MCF 10A (cell line): ENCODE measurements around the gene AMPH. TPM values are rescaled to one million over a fixed set of nuclear protein-coding genes. Genes with fewer than 3 reads are reported as not detected.

Experiments used
- BruUV-seq: library from RNA; stranded (reverse); fragments of 400-500 nt; replicated peaks from 2 replicates; lab custom pipeline; 2021; lab: Mats Ljungman, UMichigan
- CTCF ChIA-PET: fragments of 300-600 bp; sonication (Branson Sonifier 250); formaldehyde crosslinking; extraction: SDS; loops from one replicate; lab custom pipeline; 2021; ENCODE audit warnings: antibody characterized with exemption, inconsistent platforms; lab: Yijun Ruan, JAX
- POLR2A ChIA-PET: fragments of 300-600, 350-650 bp; sonication (Branson Sonifier 250); formaldehyde crosslinking; extraction: SDS; loops from one replicate; lab custom pipeline; 2020; ENCODE audit warnings: antibody characterized with exemption, inconsistent platforms; lab: Yijun Ruan, JAX
- DNase-seq: peaks from one replicate; pipeline ENCODE4 v3.0.0-alpha.2; 2018; ENCODE audit not compliant: unreplicated experiment
- H3K27ac Mint-ChIP-seq: one replicate; pipeline ENCODE4 v1.8.0; 2022; ENCODE audit warnings: mild to moderate bottlenecking, low read depth, mixed read lengths; ENCODE audit not compliant: unreplicated experiment
- H3K27me3 Mint-ChIP-seq: one replicate; pipeline ENCODE4 v1.8.0; 2022; ENCODE audit warnings: mixed read lengths; ENCODE audit not compliant: insufficient read depth, unreplicated experiment
- H3K36me3 Mint-ChIP-seq: one replicate; pipeline ENCODE4 v1.8.0; 2022; ENCODE audit warnings: mild to moderate bottlenecking, moderate library complexity, mixed read lengths; ENCODE audit not compliant: insufficient read depth, unreplicated experiment
- H3K4me1 Mint-ChIP-seq: one replicate; pipeline ENCODE4 v1.8.0; 2022; ENCODE audit warnings: mixed read lengths; ENCODE audit not compliant: insufficient read depth, unreplicated experiment
- H3K4me3 Mint-ChIP-seq: one replicate; pipeline ENCODE4 v1.8.0; 2022; ENCODE audit warnings: mild to moderate bottlenecking, moderate library complexity, mixed read lengths; ENCODE audit not compliant: unreplicated experiment
- H3K9me3 Mint-ChIP-seq: one replicate; pipeline ENCODE4 v1.8.0; 2022; ENCODE audit warnings: mixed read lengths; ENCODE audit not compliant: unreplicated experiment
- intact Hi-C: fragments of 100-400 bp; cut with micrococcal nuclease; formaldehyde crosslinking; loops from 2 replicates; pipeline ENCODE4 v1.14.1; 2022
- total RNA-seq: library from RNA; stranded (reverse); gene quantifications from 2 replicates; pipeline ENCODE4 v1.2.3, GENCODE V29; 2022
- TF ChIP-seq, protein P1 (sequence below): fragments of 200-600 bp; IDR thresholded peaks from one replicate; pipeline ENCODE4 v1.8.0; 2022; ENCODE audit warnings: antibody characterized with exemption, mild to moderate bottlenecking; ENCODE audit not compliant: unreplicated experiment

The AMPH gene
- total RNA-seq, 1 experiment from 2014 or later, result 0.63 TPM

GRCh38 chr7:38546763-38547162, 84.4 kb downstream of the AMPH start:
- Mint-ChIP-seq H3K36me3 (no peaks in the 10 kb centered on the region), H3K27ac (no peak overlapping the region), H3K4me1 (no peaks in the 10 kb centered on the region), H3K27me3 (peaks cover 29% of the 10 kb centered on the region), H3K4me3 (no peak overlapping the region), H3K9me3 (no peaks in the 10 kb centered on the region)
- ChIA-PET CTCF (interaction anchor here (1.2 kb wide), 1 partner anchor 11 kb away, joined by 4 read pairs; no protein-coding TSS in a partner anchor), POLR2A (interaction anchor here (0.6 kb wide), 1 partner anchor 81 kb away, joined by 4 read pairs; no protein-coding TSS in a partner anchor)
- no peak for DNase-seq
- TF ChIP-seq, protein P1, sequence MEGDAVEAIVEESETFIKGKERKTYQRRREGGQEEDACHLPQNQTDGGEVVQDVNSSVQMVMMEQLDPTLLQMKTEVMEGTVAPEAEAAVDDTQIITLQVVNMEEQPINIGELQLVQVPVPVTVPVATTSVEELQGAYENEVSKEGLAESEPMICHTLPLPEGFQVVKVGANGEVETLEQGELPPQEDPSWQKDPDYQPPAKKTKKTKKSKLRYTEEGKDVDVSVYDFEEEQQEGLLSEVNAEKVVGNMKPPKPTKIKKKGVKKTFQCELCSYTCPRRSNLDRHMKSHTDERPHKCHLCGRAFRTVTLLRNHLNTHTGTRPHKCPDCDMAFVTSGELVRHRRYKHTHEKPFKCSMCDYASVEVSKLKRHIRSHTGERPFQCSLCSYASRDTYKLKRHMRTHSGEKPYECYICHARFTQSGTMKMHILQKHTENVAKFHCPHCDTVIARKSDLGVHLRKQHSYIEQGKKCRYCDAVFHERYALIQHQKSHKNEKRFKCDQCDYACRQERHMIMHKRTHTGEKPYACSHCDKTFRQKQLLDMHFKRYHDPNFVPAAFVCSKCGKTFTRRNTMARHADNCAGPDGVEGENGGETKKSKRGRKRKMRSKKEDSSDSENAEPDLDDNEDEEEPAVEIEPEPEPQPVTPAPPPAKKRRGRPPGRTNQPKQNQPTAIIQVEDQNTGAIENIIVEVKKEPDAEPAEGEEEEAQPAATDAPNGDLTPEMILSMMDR, result no peak
- no TSS peak for BruUV-seq
- intact Hi-C loops, result no loop called here

DNA sequence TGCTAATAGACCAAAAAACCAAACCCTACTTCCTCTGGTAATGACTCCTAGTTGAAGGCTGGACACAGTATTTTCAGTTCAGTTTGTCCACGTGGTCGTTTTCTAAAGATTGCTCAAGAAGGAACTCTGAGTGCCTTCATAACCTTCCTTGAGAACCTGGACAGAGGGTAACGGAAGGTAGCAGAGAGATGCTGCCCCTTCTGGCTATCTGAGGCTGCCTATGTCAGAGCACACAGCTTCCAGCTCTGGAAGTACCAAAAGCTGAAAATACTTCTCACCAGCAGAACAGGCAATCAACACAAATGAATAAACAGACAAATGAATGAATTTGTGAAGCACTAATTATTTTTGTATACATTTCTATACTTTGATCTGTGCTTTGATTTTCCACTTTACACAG, 85.2 kb downstream of the AMPH start:
- Mint-ChIP-seq H3K4me1 (no peaks in the 10 kb centered on the region), H3K27me3 (peaks cover 21% of the 10 kb centered on the region), H3K4me3 (no peak overlapping the region), H3K27ac (no peak overlapping the region), H3K9me3 (no peaks in the 10 kb centered on the region), H3K36me3 (no peaks in the 10 kb centered on the region)
- ChIA-PET POLR2A (no interaction called here), CTCF (interaction anchor here (1.2 kb wide), 1 partner anchor 10 kb away, joined by 4 read pairs; no protein-coding TSS in a partner anchor)
- DNase-seq, result peak; percentile 18
- BruUV-seq, result no TSS peak
- intact Hi-C loops, result no loop called here
- TF ChIP-seq, protein P1, result no peak

DNA sequence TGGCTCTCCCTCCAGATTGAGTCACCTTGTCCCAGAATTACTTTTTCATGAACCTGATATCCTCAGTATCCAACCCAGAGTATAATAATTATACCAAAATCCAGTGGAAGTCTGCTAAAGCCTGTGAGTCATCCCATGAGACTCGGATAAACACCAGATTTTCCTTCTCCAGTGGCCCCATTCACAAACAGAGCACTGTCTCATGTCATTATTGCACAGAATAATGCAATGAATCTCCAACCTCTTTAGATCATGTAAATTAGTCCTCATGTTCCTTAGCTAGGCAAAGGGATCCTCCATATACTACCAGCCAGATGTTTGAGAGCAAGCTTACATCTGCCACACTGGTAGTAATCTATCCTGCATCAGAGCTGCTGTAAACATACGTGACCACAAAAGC, 89.0 kb downstream of the AMPH start:
- BruUV-seq, result no TSS peak
- POLR2A ChIA-PET, result no interaction called here
- intact Hi-C loops, result no loop called here

DNA sequence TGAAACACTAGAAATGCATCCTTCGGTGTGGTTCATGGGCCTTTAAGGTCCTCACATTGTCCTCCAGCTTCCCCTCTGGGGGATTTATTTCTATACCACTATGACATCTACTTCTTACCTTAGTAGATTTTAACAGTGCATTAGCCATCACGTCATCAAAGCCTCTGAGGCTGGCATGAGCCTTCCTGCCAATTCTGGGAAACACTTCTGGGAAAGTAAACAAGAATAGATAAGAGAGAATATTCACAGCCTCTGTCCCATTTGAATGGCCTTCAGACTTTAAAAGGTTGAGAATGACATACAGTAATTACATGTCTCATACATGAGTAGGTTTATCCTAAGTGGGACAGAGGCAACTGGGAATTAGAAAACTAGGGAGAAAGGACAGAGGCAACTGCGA, 89.7 kb downstream of the AMPH start:
- ChIA-PET POLR2A (no interaction called here), CTCF (no interaction called here)
- Mint-ChIP-seq H3K27me3 (peaks cover 21% of the 10 kb centered on the region), H3K9me3 (no peaks in the 10 kb centered on the region), H3K4me1 (no peaks in the 10 kb centered on the region), H3K27ac (no peak overlapping the region), H3K36me3 (no peaks in the 10 kb centered on the region), H3K4me3 (no peak overlapping the region)
- no TSS peak for BruUV-seq
- intact Hi-C loops, result no loop called here
- no peak for DNase-seq
- TF ChIP-seq, protein P1, result no peak

More for the DNA sequence above, 89.0 kb downstream of the AMPH start:
- no peaks in the 10 kb centered on the region for H3K4me1 Mint-ChIP-seq
- TF ChIP-seq, protein P1, result no peak
- no peak overlapping the region for H3K27ac Mint-ChIP-seq
- peaks cover 28% of the 10 kb centered on the region for H3K27me3 Mint-ChIP-seq
- CTCF ChIA-PET, result no interaction called here
- DNase-seq, result peak; percentile 11
- H3K4me3 Mint-ChIP-seq, result no peak overlapping the region
- H3K36me3 Mint-ChIP-seq, result no peaks in the 10 kb centered on the region
- no peaks in the 10 kb centered on the region for H3K9me3 Mint-ChIP-seq
